Measurements from ENCODE around the gene IGSF11. TPM values are rescaled to one million over a fixed set of nuclear protein-coding genes. Genes with fewer than 3 reads are reported as not detected.
"Not testable (repeated sequence)": the region's sequence is repeated elsewhere in the genome, so short reads cannot be mapped to it uniquely, and the experiment has no call there.

The IGSF11 gene
- total and polyA plus RNA-seq, 2 of the 4 experiments (the other 2 are of a cell fraction), result 0.18 TPM; not detected in 1

DNA sequence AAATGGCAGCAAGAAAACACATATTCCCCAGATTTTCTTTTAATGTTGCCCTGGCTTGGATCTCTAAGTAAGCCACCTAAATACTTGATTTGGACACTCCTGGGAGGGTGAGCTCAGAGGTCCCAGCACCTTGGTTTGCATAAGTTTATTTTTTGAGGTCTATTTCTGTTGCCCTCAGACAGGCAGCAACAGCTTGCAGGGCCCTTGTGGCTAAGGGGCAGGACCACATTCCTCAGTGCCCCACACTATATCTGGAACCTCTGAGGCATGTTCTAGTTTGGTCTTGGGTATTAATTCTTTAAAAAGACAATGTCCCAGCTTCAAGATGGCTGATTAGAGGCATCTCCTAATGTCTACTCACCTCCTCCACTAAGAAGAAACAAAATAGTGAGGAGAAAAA is 57.5 kb downstream of the IGSF11 start:
- Histone ChIP-seq H2AK5ac (ENCODE audit: low read depth, low read length) (no peak overlapping the region), H3K4me3 (ENCODE audit: insufficient read depth, low read depth, low read length) (no peak overlapping the region), H3K9me3 (ENCODE audit: control insufficient read depth, insufficient read depth, low read length) (no peaks in the 10 kb centered on the region), H2BK20ac (ENCODE audit: low read depth, low read length) (no peak overlapping the region), H3K23ac (ENCODE audit: low read depth, low read length) (no peak overlapping the region), H2BK15ac (ENCODE audit: low read depth, low read length) (no peak overlapping the region), H2BK5ac (ENCODE audit: low read depth, low read length, poor library complexity, severe bottlenecking) (no peak overlapping the region), H3K56ac (ENCODE audit: extremely low read depth, insufficient read depth, low read length) (no peak overlapping the region), H4K5ac (ENCODE audit: low read depth, low read length) (no peak overlapping the region), H2BK120ac (ENCODE audit: low read depth, low read length) (no peak overlapping the region), H2AK9ac (replicated peaks; ENCODE audit: low read depth, low read length, poor library complexity) (no peak overlapping the region), H3K9me1 (ENCODE audit: insufficient read depth, low read length) (no peaks in the 10 kb centered on the region), H3K27ac (ENCODE audit: insufficient read depth, low read length) (no peak overlapping the region), H3K27me3 (ENCODE audit: control insufficient read depth, insufficient read depth, low read length) (no peaks in the 10 kb centered on the region; the same call in 1 of the 2 replicates), H4K20me1 (ENCODE audit: insufficient read depth, low read length) (no peaks in the 10 kb centered on the region), H3K4me1 (ENCODE audit: control insufficient read depth, insufficient read depth, low read length) (no peaks in the 10 kb centered on the region), H3K36me3 (ENCODE audit: control insufficient read depth, insufficient read depth, low read length) (no peaks in the 10 kb centered on the region), H3K14ac (replicated peaks; ENCODE audit: low read depth, low read length) (no peak overlapping the region), H4K8ac (ENCODE audit: low read depth in 2 of 2, low read length in 2 of 2) (no peak overlapping the region), H3K79me1 (ENCODE audit: low read depth in 1 of 2, low read length in 2 of 2) (no peaks in the 10 kb centered on the region), H3K9ac (ENCODE audit: low read depth, low read length) (no peak overlapping the region), H3K4me2 (ENCODE audit: low read depth, low read length) (no peak overlapping the region), H3K4ac (ENCODE audit: low read depth, low read length) (no peak overlapping the region), H4K91ac (ENCODE audit: insufficient read depth, low read depth, low read length) (no peak overlapping the region), H3K18ac (ENCODE audit: low read depth, low read length) (no peak overlapping the region), H2AFZ (replicated peaks; ENCODE audit: low read length, poor library complexity) (no peak overlapping the region)
- DNase-seq, result no peak
- no peak for ATAC-seq (ENCODE audit: low read depth)
- no TSS peak for BruUV-seq (replicated peaks)
- ChIA-PET POLR2A (ENCODE audit: unreplicated experiment) (no interaction called here), CTCF (no interaction called here)
- in situ Hi-C loops (cut with MboI; ENCODE audit: low sequenced_read_pairs) (no loop called here), dilution Hi-C loops (cut with HindIII; ENCODE audit: low sequenced_read_pairs, unreplicated experiment) (no loop called here), intact Hi-C loops (cut with micrococcal nuclease) (no loop called here)
- TF ChIP-seq CEBPB (IDR thresholded peaks at IDR 0.05; ENCODE audit: low read depth, low read length) (no peak), MAZ (IDR thresholded peaks at IDR 0.05; ENCODE audit: borderline replicate concordance, low read depth, low read length) (no peak)
- TF ChIP-seq, protein P1, sequence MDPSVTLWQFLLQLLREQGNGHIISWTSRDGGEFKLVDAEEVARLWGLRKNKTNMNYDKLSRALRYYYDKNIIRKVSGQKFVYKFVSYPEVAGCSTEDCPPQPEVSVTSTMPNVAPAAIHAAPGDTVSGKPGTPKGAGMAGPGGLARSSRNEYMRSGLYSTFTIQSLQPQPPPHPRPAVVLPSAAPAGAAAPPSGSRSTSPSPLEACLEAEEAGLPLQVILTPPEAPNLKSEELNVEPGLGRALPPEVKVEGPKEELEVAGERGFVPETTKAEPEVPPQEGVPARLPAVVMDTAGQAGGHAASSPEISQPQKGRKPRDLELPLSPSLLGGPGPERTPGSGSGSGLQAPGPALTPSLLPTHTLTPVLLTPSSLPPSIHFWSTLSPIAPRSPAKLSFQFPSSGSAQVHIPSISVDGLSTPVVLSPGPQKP (IDR thresholded peaks at IDR 0.05; ENCODE audit: borderline replicate concordance, low read depth, low read length), result no peak

DNA sequence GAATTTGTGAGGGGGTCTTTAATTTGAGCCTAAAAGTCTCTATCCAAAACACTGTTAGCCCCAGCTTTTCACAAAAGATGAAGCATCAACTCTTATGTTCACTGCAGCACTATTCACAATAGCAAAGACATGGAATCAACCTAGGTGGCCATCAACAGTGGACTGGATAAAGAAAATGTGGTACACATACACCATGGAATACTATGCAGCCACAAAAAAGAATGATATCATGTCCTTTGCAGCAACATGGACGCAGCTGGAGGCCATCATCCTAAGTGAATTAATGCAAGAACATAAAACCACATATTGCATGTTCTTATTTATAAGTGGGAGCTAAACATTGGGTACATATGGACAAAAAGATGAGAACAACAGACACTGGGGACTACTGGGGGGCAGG is 59.2 kb downstream of the IGSF11 start:
- dilution Hi-C loops (cut with HindIII; ENCODE audit: low sequenced_read_pairs, unreplicated experiment); H3K9me3 ChIP-seq (ENCODE audit: control insufficient read depth, insufficient read depth, low read length); H3K4ac ChIP-seq (ENCODE audit: low read depth, low read length); H2AK9ac ChIP-seq (replicated peaks; ENCODE audit: low read depth, low read length, poor library complexity); H4K8ac ChIP-seq (ENCODE audit: low read depth in 2 of 2, low read length in 2 of 2); H3K27ac ChIP-seq (ENCODE audit: insufficient read depth, low read length); H2BK5ac ChIP-seq (ENCODE audit: low read depth, low read length, poor library complexity, severe bottlenecking); H4K5ac ChIP-seq (ENCODE audit: low read depth, low read length); H3K56ac ChIP-seq (ENCODE audit: extremely low read depth, insufficient read depth, low read length); intact Hi-C loops (cut with micrococcal nuclease); H3K23ac ChIP-seq (ENCODE audit: low read depth, low read length); in situ Hi-C loops (cut with MboI; ENCODE audit: low sequenced_read_pairs); H2AK5ac ChIP-seq (ENCODE audit: low read depth, low read length); H4K91ac ChIP-seq (ENCODE audit: insufficient read depth, low read depth, low read length); H3K14ac ChIP-seq (replicated peaks; ENCODE audit: low read depth, low read length); H3K18ac ChIP-seq (ENCODE audit: low read depth, low read length); H3K4me1 ChIP-seq (ENCODE audit: control insufficient read depth, insufficient read depth, low read length); BruUV-seq (replicated peaks); H3K9ac ChIP-seq (ENCODE audit: low read depth, low read length); H3K9me1 ChIP-seq (ENCODE audit: insufficient read depth, low read length); POLR2A ChIA-PET (ENCODE audit: unreplicated experiment); H3K36me3 ChIP-seq (ENCODE audit: control insufficient read depth, insufficient read depth, low read length); H2AFZ ChIP-seq (replicated peaks; ENCODE audit: low read length, poor library complexity); H2BK120ac ChIP-seq (ENCODE audit: low read depth, low read length); H3K4me2 ChIP-seq (ENCODE audit: low read depth, low read length); H3K27me3 ChIP-seq (ENCODE audit: control insufficient read depth, insufficient read depth, low read length); ATAC-seq (ENCODE audit: low read depth); H2BK15ac ChIP-seq (ENCODE audit: low read depth, low read length); DNase-seq; H3K79me1 ChIP-seq (ENCODE audit: low read depth in 1 of 2, low read length in 2 of 2); H2BK20ac ChIP-seq (ENCODE audit: low read depth, low read length); H3K4me3 ChIP-seq (ENCODE audit: insufficient read depth, low read depth, low read length); H4K20me1 ChIP-seq (ENCODE audit: insufficient read depth, low read length): not testable (repeated sequence)
- CTCF ChIA-PET, result interaction anchor here (1.2 kb wide), 1 partner anchor 59 kb away, joined by 4 read pairs; the partner anchor contains the start of gene IGSF11
- no CpG with 5 or more reads among the region's 1 CpG for WGBS, 2 experiments (ENCODE audit: extremely low coverage in 2 of 2, insufficient read length in 1 of 2)
